ENCODE results near the gene CDHR1.

GRCh38 chr10:84214046-84214572, 19.8 kb downstream of the CDHR1 start:
- TF ChIP-seq POLR2AphosphoS5 (IDR thresholded peaks at IDR 0.05; ENCODE audit: low read depth, low read length), result no peak
- no peak for TF ChIP-seq SIN3A (IDR thresholded peaks at IDR 0.05; ENCODE audit: borderline replicate concordance, insufficient read depth, low read length)
- no peak for TF ChIP-seq REST (IDR thresholded peaks at IDR 0.05; ENCODE audit: insufficient read depth in 1 of 2, low read depth in 2 of 2, low read length in 2 of 2)
- TF ChIP-seq FOXP2 (optimal IDR thresholded peaks at IDR 0.05; ENCODE audit: borderline replicate concordance, extremely low read depth, extremely low read length, insufficient read depth), result no peak

Data from PFSK-1 (cell line).